ENCODE results near the gene UMPS.
"Not testable (repeated sequence)": the region's sequence is repeated elsewhere in the genome, so short reads cannot be mapped to it uniquely, and the experiment has no call there.

Gene UMPS

DNA sequence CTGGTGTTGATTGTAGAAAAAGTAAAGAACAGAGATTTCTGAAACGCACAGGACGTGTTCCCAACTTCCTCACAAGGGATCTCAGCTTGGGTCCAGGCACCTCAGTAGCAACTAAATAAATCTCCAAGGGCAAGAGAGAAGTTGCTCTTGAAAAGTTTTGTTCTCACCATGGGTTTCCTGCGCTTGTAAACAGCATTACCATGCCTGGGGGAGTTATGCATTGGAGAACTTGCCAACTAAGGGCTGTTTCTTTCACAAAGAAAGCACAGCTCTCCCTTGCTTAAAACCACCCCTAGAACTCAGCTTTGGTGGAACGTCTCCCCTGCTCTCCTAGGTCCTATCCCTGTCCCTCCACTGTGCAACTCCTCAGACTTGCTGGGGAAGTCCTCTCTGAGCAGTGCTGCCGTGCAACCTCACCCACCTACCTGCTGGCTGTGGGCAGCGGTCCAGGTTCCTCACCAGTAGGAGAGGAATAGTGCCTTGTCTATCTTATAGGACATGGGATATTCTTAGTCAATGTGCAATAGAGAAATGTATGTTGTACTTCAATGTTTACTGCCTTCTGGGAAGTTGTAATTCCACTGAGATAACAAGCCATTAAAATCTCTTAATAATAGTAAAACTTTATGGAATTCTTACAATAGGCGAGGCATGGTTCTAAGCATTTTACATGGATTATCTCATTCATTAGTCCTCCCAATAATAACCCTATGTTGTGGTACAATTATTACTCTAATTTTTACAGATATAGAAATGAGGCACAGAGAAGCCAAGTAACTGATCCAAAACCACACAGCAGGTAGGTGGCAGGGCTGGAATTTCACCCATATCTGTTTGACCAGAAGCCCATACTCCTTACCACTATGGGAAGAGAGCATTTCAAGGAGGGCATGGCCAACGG is 51.5 kb downstream of the UMPS start:
- no peak for DNase-seq

- DNase-seq, result not testable (repeated sequence)
These were observed 52.1 kb downstream of the UMPS start for GRCh38 chr3:124782377-124782712.

- no peak for DNase-seq
These were observed 53.4 kb downstream of the UMPS start for GRCh38 chr3:124783696-124784095.

DNA sequence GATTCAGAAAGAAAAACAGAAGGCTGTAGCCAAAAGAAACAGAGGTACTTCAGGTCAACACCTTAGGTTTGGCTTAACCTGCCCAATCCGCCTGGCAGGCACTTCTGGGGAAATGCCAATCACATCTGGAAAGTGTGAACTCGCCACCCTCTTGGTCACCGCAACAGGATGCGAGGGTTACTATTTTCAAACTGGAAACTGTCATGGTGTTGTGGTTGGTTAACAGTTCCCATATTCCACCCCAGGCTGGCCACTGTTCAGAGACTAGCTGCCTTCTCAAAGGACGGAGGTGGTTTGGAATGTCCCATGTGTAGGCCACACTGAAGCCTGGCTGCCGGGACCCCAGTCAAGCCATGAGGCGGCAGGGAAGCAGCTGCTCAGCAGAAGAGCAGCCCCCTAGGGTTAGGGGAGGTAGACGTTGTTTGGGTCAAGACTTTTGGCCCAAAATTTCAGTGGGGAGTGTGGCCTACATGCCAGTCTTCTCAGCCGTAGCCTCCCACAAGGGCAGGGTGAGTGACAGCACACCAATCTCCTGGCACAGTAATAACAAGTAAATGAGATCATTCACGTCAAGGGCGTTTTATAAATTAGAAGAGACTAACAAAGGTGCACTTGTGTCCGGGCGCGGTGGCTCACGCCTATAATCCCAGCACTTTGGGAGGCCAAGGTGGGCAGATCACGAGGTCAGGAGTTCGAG is 54.6 kb downstream of the UMPS start:
- no peak for DNase-seq

DNA sequence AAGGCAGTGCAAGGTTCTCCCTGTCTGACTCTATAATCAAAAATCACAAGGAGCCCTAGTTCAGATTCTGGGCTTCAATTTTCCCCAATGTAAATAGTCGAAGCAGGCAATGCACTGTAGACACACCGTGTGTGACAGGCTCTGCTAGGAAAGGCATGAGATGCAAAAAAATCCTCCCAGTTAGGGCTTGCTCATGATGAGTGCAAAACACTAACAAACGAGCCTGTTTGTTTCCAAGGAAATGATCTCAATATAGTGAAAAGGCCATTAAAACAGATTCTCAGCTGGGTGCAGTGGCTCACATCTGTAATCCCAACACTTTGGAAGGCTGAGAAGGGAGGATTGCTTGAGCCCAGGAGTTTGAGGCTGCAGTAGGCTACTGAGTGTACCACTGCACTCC is 55.7 kb downstream of the UMPS start:
- no peak for DNase-seq

DNA sequence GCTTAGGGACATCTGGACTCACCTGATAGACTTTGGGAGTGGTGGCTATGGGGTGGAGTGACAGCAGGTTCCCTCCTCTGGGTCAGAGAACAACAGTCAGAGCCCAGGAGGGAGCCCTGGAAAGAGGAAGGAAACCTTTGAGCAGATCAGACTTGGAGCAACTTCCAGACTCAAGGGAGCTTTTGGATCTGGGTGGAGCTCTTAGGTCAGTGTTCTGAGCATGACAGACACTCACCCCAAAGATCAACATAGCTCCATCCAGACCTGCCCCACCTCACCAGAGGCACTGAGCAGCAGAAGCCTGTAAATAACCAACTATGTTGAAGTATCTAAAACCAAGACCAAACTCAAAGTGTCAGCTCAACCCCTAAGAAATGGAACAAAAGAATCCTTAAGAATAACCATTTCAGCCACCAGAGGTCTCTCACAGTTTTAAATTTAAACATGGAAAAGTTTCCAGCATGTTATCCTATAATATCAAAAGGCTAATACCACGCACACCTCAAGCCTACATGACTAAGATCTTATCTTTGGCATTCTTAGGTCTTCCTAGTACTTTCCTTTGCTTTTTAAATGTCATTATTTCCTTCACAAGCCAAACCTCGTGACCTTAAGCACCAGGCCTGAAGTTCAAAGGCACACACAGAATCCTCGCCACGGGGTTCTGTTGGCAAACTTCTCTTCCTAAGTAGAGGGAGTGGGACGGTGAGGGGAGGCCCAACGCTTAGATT is 56.4 kb downstream of the UMPS start:
- DNase-seq, result no peak

- no peak for DNase-seq
These were observed 57.4 kb downstream of the UMPS start for GRCh38 chr3:124787476-124788195.

GRCh38 chr3:124788254-124788745 is 58.0 kb downstream of the UMPS start:
- DNase-seq, result no peak

DNA sequence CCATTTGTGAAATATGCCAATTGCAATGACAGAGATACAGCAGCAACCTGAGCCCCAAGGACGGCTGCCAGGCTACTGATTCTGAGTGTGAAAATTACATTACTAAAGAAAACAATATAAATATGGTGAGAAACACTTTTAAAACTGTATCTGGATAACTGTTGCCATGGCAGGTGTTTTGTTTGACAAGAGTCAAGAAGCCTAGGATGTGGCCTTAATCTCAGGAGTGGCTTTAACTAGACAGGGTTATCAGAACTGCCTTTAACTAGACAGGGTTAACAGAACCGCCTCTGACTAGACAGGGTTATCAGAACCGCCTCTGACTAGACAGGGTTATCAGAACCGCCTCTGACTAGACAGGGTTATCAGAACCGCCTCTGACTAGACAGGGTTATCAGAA is 58.9 kb downstream of the UMPS start:
- DNase-seq, result not testable (repeated sequence)

- no peak for DNase-seq
These were observed 60.9 kb downstream of the UMPS start for GRCh38 chr3:124791142-124791541.

GRCh38 chr3:124791639-124792151 is 61.4 kb downstream of the UMPS start:
- DNase-seq, result peak; percentile 76

DNA sequence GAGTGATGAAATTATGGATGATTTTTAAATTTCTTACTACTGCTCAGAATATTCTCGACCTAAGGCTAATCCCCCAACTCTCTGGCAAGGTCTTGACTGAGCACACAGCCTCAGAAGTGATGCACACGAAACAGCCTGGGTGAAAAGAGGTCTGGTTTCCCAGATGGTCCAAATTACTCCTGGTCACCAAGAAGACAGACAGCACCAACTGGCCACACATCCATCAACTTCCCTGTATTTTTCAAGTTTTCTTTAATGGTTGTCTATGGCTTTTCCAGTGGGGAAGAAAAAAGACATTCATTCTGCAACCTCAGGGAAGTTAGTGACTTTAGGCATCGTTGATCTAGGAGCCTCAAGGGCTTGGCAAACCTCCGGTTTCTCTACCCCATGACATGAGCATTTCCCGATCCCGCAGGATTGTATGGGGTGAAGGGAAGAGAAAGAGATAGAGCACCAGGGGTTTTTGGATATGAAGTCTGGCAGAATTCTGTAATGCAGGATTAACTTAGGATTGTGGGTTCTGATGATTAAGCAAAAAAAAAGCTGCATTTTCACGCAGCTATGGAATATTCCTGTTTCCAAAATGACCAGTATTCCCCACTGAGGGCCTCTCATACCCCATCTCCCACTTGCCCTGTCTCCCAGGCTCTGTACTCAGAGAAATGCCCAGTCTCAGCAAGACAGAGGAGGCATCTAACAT is 62.2 kb downstream of the UMPS start:
- DNase-seq, result no peak

GRCh38 chr3:124793054-124793739 is 62.9 kb downstream of the UMPS start:
- no peak for DNase-seq

DNA sequence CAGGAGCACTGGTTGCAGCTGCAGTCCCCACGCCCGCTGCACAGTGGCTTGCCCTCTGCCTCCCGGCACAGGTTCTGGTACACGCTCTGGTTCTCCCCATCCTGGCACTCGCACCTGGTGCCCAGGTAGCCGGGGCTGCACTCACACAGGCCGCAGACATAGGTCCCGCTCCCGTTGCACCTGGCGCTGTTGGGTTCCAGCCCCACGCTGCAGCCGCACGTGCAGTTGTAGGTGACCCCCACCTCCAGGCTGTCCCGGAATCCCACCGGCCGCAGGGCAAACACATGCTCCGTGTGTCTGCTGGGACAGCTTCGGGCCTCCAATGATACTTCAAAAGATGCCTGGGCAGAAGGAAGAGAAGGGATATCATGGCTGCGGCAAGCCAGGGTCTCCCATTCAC is 66.2 kb downstream of the UMPS start:
- DNase-seq, result no peak

- no peak for DNase-seq
These were observed 67.2 kb downstream of the UMPS start for GRCh38 chr3:124797426-124797945.

Data from amniotic stem cell (primary cell).